HCT116 (cell line): ENCODE results near the gene DPYSL4. TPM values are rescaled to one million over a fixed set of nuclear protein-coding genes. Genes with fewer than 3 reads are reported as not detected.

Experiments used
- ATAC-seq: fragments of 200-7000 bp; cut with Tn5 transposase; 2 replicates; pipeline ENCODE4 v1.9.1; 2020; ENCODE audit warnings: mild to moderate bottlenecking, moderate library complexity
- BruUV-seq: library from RNA; stranded (reverse); fragments of 400-500 nt; replicated peaks from 2 replicates; lab custom pipeline; 2021; lab: Mats Ljungman, UMichigan
- CTCF ChIA-PET: fragments of 300-600 bp; sonication (Branson Sonifier 250); formaldehyde crosslinking; loops from one replicate; lab custom pipeline; 2021; ENCODE audit warnings: antibody characterized with exemption; lab: Charles Lee
- POLR2A ChIA-PET: fragments of 300-600, 350-600 bp; sonication (Branson Sonifier 250); formaldehyde crosslinking; loops from one replicate; lab custom pipeline; 2021; ENCODE audit warnings: antibody characterized with exemption; lab: Charles Lee
- RAD21 ChIA-PET, 2 experiments: fragments of 300-600 bp; sonication (Branson Sonifier 250); formaldehyde crosslinking; loops; one replicate each; lab custom pipeline; 2023; ENCODE audit warnings: low total read pairs in 2 of 2; ENCODE audit not compliant: uncharacterized antibody in 2 of 2, unreplicated experiment in 2 of 2, low non-redundant PET in 1 of 2; lab: Charles Lee
- DNase-seq: peaks from one replicate; pipeline ENCODE4 v3.0.0-alpha.2; 2010; ENCODE audit warnings: low read depth, low spot score
- H2AFZ ChIP-seq: fragments of 200-600 bp; shearing (Covaris generic), sonication (generic); 2 replicates; pipeline ENCODE4 v1.6.1; 2017; ENCODE audit warnings: low read depth, mixed run types, mixed read lengths, antibody characterized with exemption, low read length; ENCODE audit not compliant: poor library complexity, severe bottlenecking
- H3K27ac ChIP-seq: 2 replicates; pipeline ENCODE4 v1.5.1; 2012; ENCODE audit warnings: low read depth, low read length
- H3K27me3 ChIP-seq: fragments of 200-600 bp; sonication (generic); 2 replicates; pipeline ENCODE4 v1.6.1; 2016; ENCODE audit warnings: mixed run types, low read length, mixed read lengths; ENCODE audit not compliant: insufficient read depth
- H3K36me3 ChIP-seq, 2 experiments: fragments of 200-500 bp in 1 of 2; fragments of 200-600 bp in 1 of 2; sonication (Bioruptor generic) in 1 of 2; sonication (generic) in 1 of 2; 2 replicates each; pipeline versions ENCODE4 v1.5.1 to v1.6.1; 2014 to 2016; ENCODE audit warnings: low read length in 2 of 2, inconsistent platforms in 1 of 2, mixed read lengths in 1 of 2, mixed run types in 1 of 2; ENCODE audit not compliant: insufficient read depth in 2 of 2, control insufficient read depth in 1 of 2
- H3K4me1 ChIP-seq, 2 experiments: fragments of 200-600 bp in 1 of 2; sonication (generic) in 1 of 2; 2 replicates each; pipeline versions ENCODE4 v1.5.1 to v1.6.1; 2012 to 2017; ENCODE audit warnings: low read length in 2 of 2, inconsistent platforms in 1 of 2, mild to moderate bottlenecking in 1 of 2, mixed read lengths in 1 of 2, mixed run types in 1 of 2, moderate library complexity in 1 of 2; ENCODE audit not compliant: insufficient read depth in 2 of 2, control insufficient read depth in 1 of 2
- H3K4me2 ChIP-seq: fragments of 200-600 bp; sonication (generic); 2 replicates; pipeline ENCODE4 v1.6.1; 2017; ENCODE audit warnings: mixed run types, low read length, mixed read lengths
- H3K4me3 ChIP-seq, 2 experiments: fragments of 200-600 bp in 1 of 2; sonication (generic) in 1 of 2; replicated peaks in 1 of 2; 2 replicates each; pipeline ENCODE4 v1.5.1; 2011 to 2016; ENCODE audit warnings: low read length in 2 of 2, control low read depth in 1 of 2, low read depth in 1 of 2, mild to moderate bottlenecking in 1 of 2, mixed read lengths in 1 of 2, mixed run types in 1 of 2
- H3K79me2 ChIP-seq: fragments of 200-600 bp; sonication (generic); 2 replicates; pipeline ENCODE4 v1.6.1; 2017; ENCODE audit warnings: mild to moderate bottlenecking, mixed run types, low read length, moderate library complexity, mixed read lengths; ENCODE audit not compliant: insufficient read depth
- H3K9ac ChIP-seq: fragments of 200-600 bp; sonication (generic); 2 replicates; pipeline ENCODE4 v1.6.1; 2016; ENCODE audit warnings: low read length, mixed read lengths
- H3K9me2 ChIP-seq: fragments of 200-600 bp; sonication (generic), shearing (Covaris generic); 2 replicates; pipeline ENCODE4 v1.6.1; 2017; ENCODE audit warnings: mixed run types, mild to moderate bottlenecking, moderate library complexity; ENCODE audit not compliant: insufficient read depth
- H3K9me3 ChIP-seq, 2 experiments: fragments of 200-500 bp in 1 of 2; fragments of 200-600 bp in 1 of 2; sonication (Bioruptor generic) in 1 of 2; sonication (generic) in 1 of 2; 2 replicates each; pipeline ENCODE4 v1.6.1; 2014 to 2017; ENCODE audit warnings: low read length in 2 of 2, mixed read lengths in 2 of 2, inconsistent platforms in 1 of 2, low read depth in 1 of 2, mild to moderate bottlenecking in 1 of 2, mixed run types in 1 of 2, moderate library complexity in 1 of 2; ENCODE audit not compliant: control insufficient read depth in 1 of 2, insufficient read depth in 1 of 2
- H4K20me1 ChIP-seq: fragments of 200-600 bp; sonication (generic), shearing (Covaris generic); 2 replicates; pipeline ENCODE4 v1.6.1; 2017; ENCODE audit warnings: mixed run types, mild to moderate bottlenecking, moderate library complexity; ENCODE audit not compliant: insufficient read depth
- CTCF ChIP-seq, 3 experiments: fragments of 200-600 bp in 1 of 3; sonication (generic) in 1 of 3; IDR thresholded peaks in 2 of 3; conservative IDR thresholded peaks in 1 of 3; 2 replicates each; pipeline ENCODE4 v1.5.1; 2012 to 2017; ENCODE audit warnings: low read depth in 2 of 3, low read length in 2 of 3, antibody characterized with exemption in 1 of 3, borderline replicate concordance in 1 of 3, control low read depth in 1 of 3, mild to moderate bottlenecking in 1 of 3, mixed read lengths in 1 of 3, mixed run types in 1 of 3, moderate library complexity in 1 of 3; ENCODE audit not compliant: insufficient read depth in 1 of 3
- EGR1 ChIP-seq: IDR thresholded peaks from 2 replicates; pipeline ENCODE4 v1.6.1; 2012; ENCODE audit warnings: low read depth
- ELF1 ChIP-seq: IDR thresholded peaks from 2 replicates; pipeline ENCODE4 v1.6.1; 2012; ENCODE audit warnings: low read depth, borderline replicate concordance
- EZH2phosphoT487 ChIP-seq: fragments of 200-600 bp; IDR thresholded peaks from 2 replicates; pipeline ENCODE4 v1.6.1; 2018; ENCODE audit warnings: antibody characterized with exemption, borderline replicate concordance
- MAX ChIP-seq: IDR thresholded peaks from 2 replicates; pipeline ENCODE4 v1.6.1; 2012
- POLR2AphosphoS5 ChIP-seq: IDR thresholded peaks from 2 replicates; pipeline ENCODE4 v1.6.1; 2011; ENCODE audit warnings: mild to moderate bottlenecking, low read depth, low read length, moderate library complexity
- ZFX ChIP-seq: fragments of 450-650 bp; IDR thresholded peaks from 2 replicates; pipeline ENCODE4 v1.6.1; 2017
- intact Hi-C: fragments of 100-400 bp; cut with micrococcal nuclease; formaldehyde crosslinking; loops from 2 replicates; pipeline ENCODE4 v1.10.0; 2022
- total RNA-seq: library from RNA; stranded (reverse); gene quantifications from one replicate; pipeline ENCODE4 v1.2.1, GENCODE V29; 2021; ENCODE audit not compliant: unreplicated experiment
- TF ChIP-seq, protein P1 (sequence below): IDR thresholded peaks from 2 replicates; pipeline ENCODE4 v1.6.1; 2012; ENCODE audit warnings: low read depth

The DPYSL4 gene
- total RNA-seq, 1 experiment from 2014 or later = 5.4 TPM

DNA sequence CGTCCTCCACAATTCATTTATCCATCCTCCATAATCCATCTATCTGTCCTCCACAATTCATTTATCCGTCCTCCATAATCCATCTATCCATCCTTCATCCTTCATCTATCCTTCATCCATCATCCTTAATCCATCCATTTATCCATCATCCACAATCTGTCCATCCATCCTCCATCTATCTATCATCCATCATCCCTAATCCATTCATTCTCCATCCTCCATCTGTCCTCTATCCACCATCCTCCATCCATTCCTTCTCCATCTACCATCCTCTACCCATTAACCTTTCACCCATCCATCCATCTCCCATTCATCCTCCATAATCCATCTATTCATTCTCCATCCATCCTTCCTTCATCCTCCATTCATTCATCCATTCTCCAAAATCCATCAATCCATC lies 36.0 kb upstream of the DPYSL4 start:
- TF ChIP-seq POLR2AphosphoS5 = no peak
- no peak for TF ChIP-seq ELF1
- no peak for TF ChIP-seq MAX
- no peak for TF ChIP-seq EZH2phosphoT487
- TF ChIP-seq ZFX = no peak
- no peak for TF ChIP-seq CTCF (IDR thresholded peaks at IDR 0.05 in 2 of 3, conservative IDR thresholded peaks at IDR 0.05 in 1 of 3; ENCODE audit: borderline replicate concordance in 1 of 3, insufficient read depth in 1 of 3, low read depth in 2 of 3, low read length in 2 of 3)
- no peak for TF ChIP-seq EGR1
- TF ChIP-seq, protein P1, sequence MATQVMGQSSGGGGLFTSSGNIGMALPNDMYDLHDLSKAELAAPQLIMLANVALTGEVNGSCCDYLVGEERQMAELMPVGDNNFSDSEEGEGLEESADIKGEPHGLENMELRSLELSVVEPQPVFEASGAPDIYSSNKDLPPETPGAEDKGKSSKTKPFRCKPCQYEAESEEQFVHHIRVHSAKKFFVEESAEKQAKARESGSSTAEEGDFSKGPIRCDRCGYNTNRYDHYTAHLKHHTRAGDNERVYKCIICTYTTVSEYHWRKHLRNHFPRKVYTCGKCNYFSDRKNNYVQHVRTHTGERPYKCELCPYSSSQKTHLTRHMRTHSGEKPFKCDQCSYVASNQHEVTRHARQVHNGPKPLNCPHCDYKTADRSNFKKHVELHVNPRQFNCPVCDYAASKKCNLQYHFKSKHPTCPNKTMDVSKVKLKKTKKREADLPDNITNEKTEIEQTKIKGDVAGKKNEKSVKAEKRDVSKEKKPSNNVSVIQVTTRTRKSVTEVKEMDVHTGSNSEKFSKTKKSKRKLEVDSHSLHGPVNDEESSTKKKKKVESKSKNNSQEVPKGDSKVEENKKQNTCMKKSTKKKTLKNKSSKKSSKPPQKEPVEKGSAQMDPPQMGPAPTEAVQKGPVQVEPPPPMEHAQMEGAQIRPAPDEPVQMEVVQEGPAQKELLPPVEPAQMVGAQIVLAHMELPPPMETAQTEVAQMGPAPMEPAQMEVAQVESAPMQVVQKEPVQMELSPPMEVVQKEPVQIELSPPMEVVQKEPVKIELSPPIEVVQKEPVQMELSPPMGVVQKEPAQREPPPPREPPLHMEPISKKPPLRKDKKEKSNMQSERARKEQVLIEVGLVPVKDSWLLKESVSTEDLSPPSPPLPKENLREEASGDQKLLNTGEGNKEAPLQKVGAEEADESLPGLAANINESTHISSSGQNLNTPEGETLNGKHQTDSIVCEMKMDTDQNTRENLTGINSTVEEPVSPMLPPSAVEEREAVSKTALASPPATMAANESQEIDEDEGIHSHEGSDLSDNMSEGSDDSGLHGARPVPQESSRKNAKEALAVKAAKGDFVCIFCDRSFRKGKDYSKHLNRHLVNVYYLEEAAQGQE = no peak
- ChIA-PET CTCF (no interaction called here), RAD21 (no interaction called here), POLR2A (no interaction called here)
- Histone ChIP-seq H3K4me2 (no peak overlapping the region), H2AFZ (no peak overlapping the region), H3K79me2 (no peaks in the 10 kb centered on the region), H3K9ac (no peak overlapping the region), H3K9me3 (no peaks in the 10 kb centered on the region), H3K36me3 (no peaks in the 10 kb centered on the region), H3K27ac (no peak overlapping the region), H4K20me1 (no peaks in the 10 kb centered on the region), H3K27me3 (no peaks in the 10 kb centered on the region), H3K4me1 (no peaks in the 10 kb centered on the region), H3K4me3 (no peak overlapping the region), H3K9me2 (no peaks in the 10 kb centered on the region)
- intact Hi-C loops = no loop called here
- BruUV-seq = no TSS peak
- ATAC-seq (no peak), DNase-seq (no peak)
